ENCODE results near the gene PRSS37.
"Not testable (repeated sequence)": the region's sequence is repeated elsewhere in the genome, so short reads cannot be mapped to it uniquely, and the experiment has no call there.

PRSS37 gene

DNA sequence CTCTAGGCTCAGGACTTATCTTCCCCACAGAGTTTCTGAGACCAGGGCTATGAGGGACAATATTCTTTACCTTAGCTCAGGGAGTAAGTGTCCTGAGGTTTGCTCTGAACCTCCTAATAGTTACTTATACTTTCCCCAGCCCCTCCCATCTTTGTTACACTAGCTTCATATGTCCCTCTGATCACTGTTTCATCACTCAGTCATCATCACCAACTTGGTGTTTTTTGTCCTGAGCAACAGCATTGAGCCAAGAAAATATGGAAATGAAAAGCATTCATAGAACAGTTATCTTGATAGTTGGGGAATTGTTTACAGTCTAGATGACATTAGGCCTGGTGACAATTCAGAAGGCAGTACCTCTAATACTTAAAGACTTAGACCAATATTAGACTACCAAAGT, at the start of gene PRSS37:
PRSS37 (minus strand) TSS at position 101 of the 400 bp plus-strand sequence. CDS start 436 bp downstream, outside the sequence.
- DNase-seq (ENCODE audit: low read depth in 2 of 2), result no peak

GRCh38 chr7:141889321-141889720, 48.0 kb upstream of the PRSS37 start:
- no peak for DNase-seq (ENCODE audit: low read depth in 2 of 2)

- no peak for DNase-seq (ENCODE audit: low read depth in 2 of 2)
Measured at GRCh38 chr7:141884539-141885225, 43.4 kb upstream of the PRSS37 start.

DNA sequence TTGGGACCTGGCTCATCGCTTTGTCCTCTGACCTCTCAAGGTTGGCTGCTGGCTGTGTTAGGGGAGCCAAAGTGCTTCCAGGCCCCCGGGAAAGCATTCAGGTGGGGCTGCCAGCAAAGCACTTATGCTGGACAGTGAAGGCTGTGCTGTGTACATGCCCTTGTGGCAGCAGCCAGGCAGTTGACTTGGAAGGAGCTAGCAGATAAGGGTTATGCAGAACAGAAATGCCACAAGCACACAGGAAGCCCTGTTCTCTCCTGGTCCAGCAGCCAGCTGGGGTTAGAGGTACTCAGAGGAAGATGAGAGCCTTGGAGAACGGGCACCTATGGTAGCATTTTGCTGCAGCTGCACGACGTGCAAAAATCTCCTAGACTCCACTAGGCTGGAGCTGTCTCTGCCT, 39.7 kb upstream of the PRSS37 start:
- no peak for DNase-seq (ENCODE audit: low read depth in 2 of 2)

DNA sequence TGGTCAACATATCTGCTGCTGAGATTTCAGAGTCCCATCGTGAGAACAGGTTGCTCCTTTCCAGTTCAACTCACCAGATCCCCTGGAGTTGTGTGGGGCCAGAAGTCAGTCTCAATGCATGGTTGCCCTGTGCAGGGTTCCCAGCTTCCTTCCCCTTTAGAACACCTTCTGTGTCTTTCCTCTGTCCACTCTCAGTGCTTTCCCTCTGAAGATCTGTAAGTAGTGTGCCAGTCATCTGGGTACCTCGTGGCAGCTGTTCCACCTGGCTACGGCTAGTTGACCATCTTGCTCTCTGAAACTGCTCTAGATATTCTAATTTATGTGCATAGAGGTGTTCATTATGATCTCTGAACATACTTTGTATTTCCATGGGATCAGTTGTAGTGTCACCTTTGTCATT, 36.1 kb upstream of the PRSS37 start:
- DNase-seq (ENCODE audit: low read depth in 2 of 2), result no peak

GRCh38 chr7:141876371-141876770, 35.1 kb upstream of the PRSS37 start:
- no peak for DNase-seq (ENCODE audit: low read depth in 2 of 2)

DNA sequence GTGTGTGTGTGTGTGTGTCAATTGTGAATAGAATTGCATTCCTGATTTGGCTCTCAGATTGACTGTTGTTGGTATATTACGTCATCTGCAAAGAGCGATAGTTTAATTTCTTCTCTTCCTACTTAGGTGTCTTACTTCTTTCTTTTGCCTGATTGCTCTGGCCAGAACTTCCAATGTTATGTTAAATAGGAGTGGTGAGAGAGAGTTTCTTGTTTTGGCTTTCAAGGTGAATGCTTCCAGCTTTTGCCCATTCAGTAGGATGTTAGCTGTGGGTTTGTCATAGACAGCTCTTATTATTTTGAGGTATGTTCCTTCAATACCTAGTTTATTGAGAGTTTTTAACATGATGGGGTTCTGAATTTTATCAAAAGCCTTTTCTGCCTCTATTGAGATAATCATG, 34.2 kb upstream of the PRSS37 start:
- DNase-seq (ENCODE audit: low read depth in 2 of 2), result no peak

- no peak for DNase-seq (ENCODE audit: low read depth in 2 of 2)
Measured at GRCh38 chr7:141874787-141875186, 33.5 kb upstream of the PRSS37 start.

DNA sequence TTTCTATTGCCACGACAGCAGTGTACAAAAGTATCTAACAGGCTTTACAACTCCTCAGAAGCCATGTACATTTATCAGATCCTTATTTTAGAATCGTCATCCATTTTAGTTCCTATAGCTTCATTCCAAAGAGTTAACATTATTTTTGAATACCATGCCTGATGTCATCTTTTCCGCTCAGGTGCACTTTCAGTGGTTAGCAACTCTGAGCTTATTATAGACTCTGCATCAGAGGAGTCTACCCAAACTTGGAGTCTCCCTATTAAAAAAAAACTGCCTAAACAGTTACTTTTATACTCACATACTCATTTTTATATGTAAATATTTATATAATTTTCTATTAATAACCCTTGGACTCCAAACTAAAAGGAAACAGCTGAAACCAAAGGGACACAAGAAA, 31.6 kb upstream of the PRSS37 start:
- DNase-seq (ENCODE audit: low read depth in 2 of 2), result no peak

DNA sequence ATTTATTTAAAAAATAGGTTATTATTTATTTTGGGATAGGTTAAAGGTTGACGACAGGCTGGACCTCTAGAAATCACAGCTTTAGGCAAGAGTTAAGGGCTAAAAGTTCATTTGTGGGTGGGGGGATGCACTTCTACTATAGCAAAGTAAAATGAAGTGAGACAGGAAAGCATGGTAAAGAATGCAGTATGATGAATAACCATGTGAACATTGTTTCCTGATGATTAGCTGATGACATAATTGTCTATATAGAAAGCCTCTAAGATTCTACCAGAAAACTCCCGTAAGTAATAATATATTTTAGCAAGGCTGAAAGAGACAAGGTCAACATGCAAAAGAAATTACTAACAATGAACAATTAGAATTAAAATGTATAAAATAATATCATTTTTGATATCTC, 25.7 kb upstream of the PRSS37 start:
- no peak for DNase-seq (ENCODE audit: low read depth in 2 of 2)

GRCh38 chr7:141864765-141865447, 23.6 kb upstream of the PRSS37 start:
- no peak for DNase-seq (ENCODE audit: low read depth in 2 of 2)

DNA sequence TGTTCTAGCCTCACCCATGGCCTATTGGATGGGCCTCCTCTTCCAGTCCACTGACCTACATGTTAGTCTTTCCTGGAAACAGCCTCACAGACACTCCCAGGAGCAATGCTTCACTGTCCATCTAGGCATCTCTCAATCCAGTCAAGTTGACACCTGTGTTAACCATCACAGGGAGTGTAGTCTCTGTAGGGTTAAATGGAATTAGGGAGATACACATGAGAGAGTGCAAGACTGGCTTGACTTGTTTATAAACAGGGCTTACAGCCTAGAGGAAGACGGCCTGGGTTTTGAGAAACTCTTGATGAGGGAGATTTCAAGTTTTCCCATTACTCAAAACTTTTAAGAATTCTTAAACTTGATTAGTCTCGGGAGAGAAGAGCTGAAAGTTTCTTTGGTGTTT, 18.9 kb upstream of the PRSS37 start:
- DNase-seq (ENCODE audit: low read depth in 2 of 2), result no peak

DNA sequence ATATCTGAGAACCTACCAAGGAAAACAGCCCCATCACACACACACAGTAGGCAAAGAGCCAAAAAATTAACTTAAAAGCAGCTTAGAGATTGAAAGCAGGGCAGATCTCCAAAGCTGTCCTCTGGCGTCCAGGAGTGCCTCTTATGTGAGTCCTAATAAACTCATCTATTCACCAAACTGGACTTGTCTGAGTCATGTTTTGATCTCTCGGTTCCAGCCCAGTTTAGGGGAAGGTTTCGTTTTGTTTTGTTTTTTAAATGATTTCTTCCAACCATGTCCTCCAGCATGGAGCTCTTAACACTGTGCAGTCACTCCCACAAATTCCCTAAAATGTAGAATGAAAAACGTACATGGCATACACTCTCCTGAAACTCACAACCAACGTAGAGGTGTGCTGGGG, 6.7 kb upstream of the PRSS37 start:
- no peak for DNase-seq (ENCODE audit: low read depth in 2 of 2)

GRCh38 chr7:141844256-141844655, 3.0 kb upstream of the PRSS37 start:
- DNase-seq (ENCODE audit: low read depth in 2 of 2), result no peak

DNA sequence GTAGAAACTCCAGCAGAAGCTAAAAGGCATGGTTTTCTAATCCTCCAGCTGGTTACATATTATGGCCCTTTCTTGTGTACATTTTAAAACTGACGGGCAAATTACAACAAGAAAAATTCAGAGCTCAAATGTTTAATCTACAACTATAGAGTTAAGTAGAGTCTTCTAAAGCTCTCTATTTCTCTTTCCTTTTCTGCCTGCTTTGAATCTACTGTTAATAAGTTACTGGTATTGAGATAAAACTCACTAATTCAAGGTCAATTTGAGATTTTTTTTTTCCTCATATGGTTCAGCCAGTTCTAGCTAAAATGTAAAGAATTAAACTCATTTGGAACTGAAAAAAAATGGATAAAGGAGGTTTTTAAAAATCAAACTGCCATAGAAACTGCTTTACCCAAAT, 1.6 kb upstream of the PRSS37 start:
- DNase-seq (ENCODE audit: low read depth in 2 of 2), result no peak

DNA sequence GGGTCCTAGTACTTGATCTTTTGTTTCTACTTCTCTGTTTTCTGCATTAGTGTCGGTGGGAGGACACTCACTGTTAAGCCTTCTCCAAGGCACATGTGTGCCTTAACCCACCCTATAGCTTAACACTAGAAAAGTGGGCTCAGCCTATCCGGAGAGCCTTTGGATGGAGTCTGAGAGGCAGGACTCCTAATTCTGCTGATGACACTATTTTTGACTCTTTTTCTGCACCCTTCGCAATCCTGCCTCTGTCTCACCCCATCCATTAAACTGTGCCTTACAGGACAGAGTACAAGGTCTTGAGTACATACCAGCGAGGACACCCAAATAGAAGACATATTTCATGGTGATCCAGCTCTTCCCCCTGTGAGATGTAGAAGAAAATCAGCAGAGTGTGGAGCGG, 577 bp downstream of the PRSS37 start:
- no peak for DNase-seq (ENCODE audit: low read depth in 2 of 2)

DNA sequence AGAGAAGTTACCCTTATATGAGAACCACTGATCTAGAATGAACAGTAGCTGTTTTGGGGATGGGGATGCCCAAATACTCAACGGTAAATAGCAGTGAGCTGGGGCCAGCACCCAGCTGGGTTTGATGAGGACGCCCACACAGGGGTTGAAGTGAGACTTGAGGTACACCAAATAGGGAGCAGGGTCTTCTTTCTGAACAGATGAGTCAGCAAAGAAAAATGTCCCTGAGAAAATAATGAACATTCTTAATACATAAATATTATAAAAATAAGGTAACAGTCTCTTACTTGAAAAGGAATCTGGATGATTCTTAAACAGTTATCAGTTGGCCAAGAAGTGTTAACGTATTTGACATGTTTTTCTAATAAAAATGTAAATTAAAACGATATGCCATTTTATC, 2.0 kb downstream of the PRSS37 start:
- no peak for DNase-seq (ENCODE audit: low read depth in 2 of 2)

DNA sequence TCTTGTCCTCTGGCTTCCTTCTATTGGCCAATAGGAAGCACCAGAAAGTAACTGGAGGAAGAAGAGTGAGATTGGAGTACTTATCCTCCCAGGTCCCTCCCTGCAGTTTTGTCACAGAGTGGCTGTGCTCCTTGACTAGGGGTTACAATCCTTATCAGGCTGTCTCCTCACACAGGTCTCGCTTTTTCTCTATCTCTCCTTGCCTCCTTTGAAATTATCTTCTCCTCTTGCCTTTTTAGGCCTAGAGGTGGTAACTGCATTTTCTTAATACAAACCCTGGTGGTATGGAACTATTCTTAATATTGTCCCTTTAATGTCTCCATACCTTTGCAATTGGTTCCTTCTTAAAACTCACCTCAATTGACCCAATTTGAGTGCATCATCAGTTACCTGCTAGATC, 2.7 kb downstream of the PRSS37 start:
- DNase-seq (ENCODE audit: low read depth in 2 of 2), result no peak

GRCh38 chr7:141837683-141838082, 3.6 kb downstream of the PRSS37 start:
- no peak for DNase-seq (ENCODE audit: low read depth in 2 of 2)

DNA sequence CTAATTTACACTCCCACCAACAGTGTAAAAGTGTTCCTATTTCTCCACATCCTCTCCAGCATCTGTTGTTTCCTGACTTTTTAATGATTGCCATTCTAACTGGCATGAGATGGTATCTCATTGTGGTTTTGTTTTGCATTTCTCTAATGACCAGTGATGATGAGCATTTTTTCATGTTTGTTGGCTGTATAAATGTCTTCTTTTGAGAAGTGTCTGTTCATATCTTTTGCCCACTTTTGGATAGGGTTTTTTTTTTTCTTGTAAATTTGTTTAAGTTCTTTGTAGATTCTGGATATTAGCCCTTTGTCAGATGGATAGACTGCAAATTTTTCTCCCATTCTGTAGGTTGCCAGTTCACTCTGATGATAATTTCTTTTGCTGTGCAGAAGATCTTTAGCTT, 18.9 kb downstream of the PRSS37 start:
- DNase-seq (ENCODE audit: low read depth in 2 of 2), result not testable (repeated sequence)

DNA sequence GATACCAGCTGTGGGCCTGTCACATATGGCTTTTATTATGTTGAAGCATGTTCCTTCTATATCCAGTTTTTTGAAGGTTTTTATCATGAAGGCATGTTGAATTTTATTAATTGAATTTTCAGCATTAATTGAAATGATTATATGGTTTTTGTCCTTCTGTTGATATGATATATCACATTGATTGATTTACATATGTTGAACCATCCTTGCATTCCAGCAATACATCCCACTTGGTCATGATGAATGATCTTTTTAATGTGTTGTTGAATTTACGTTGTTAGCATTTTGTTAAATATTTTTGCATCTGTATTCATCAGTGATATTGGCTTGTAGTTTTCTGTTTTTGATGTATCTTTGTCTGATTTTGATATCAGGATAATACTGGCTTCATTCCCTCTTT, 21.2 kb downstream of the PRSS37 start:
- DNase-seq (ENCODE audit: low read depth in 2 of 2), result no peak

DNA sequence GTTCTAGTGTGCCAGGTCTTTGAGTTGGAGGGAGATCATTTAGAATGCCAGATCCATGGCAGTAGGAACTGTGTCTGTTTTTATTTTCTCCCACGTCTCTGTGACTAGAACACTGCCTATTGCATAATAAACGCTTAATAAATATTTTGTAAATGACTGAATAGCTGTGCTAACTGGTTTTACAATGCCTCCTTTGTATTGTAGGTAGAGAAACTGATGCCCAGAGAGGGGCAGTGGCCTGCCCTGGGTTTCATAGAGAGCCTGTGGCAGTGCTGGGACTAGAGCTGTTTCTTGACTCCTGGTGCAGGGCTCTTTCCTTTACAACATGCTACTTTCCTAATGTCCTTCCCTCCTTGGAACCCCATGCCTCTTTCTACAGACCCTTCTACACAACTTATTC, 48.8 kb downstream of the PRSS37 start:
- DNase-seq (ENCODE audit: low read depth in 2 of 2), result no peak

- DNase-seq (ENCODE audit: low read depth in 2 of 2), result no peak
Measured at GRCh38 chr7:141789917-141790316, 51.4 kb downstream of the PRSS37 start, which contains the start of gene TAS2R5. Gene TAS2R5 (plus strand): TSS chr7:141790217. CDS start chr7:141790362, 145 bp downstream.

- DNase-seq (ENCODE audit: low read depth in 2 of 2), result no peak
Measured at GRCh38 chr7:141788296-141788695, 53.0 kb downstream of the PRSS37 start.
